Osteocyte (in vitro differentiated cells): ENCODE data around the gene BLMH. TPM values are rescaled to one million over a fixed set of nuclear protein-coding genes. Genes with fewer than 3 reads are reported as not detected.

Source experiments
- DNase-seq: peaks from one replicate; pipeline ENCODE4 v3.0.0; 2021; ENCODE audit warnings: mixed read lengths; ENCODE audit not compliant: unreplicated experiment; ENCODE audit errors: extremely low spot score
- H3K27ac Mint-ChIP-seq: one replicate; pipeline ENCODE4 v1.8.0; 2021; ENCODE audit warnings: mild to moderate bottlenecking, mixed read lengths; ENCODE audit not compliant: unreplicated experiment
- H3K27me3 Mint-ChIP-seq: one replicate; pipeline ENCODE4 v1.8.0; 2021; ENCODE audit warnings: mixed read lengths; ENCODE audit not compliant: unreplicated experiment
- H3K36me3 Mint-ChIP-seq: one replicate; pipeline ENCODE4 v1.8.0; 2021; ENCODE audit warnings: mixed read lengths; ENCODE audit not compliant: unreplicated experiment
- H3K4me1 Mint-ChIP-seq: one replicate; pipeline ENCODE4 v1.8.0; 2021; ENCODE audit warnings: mixed read lengths; ENCODE audit not compliant: unreplicated experiment
- H3K4me3 Mint-ChIP-seq: one replicate; pipeline ENCODE4 v1.8.0; 2021; ENCODE audit warnings: mild to moderate bottlenecking, moderate library complexity, mixed read lengths; ENCODE audit not compliant: unreplicated experiment
- H3K9me3 Mint-ChIP-seq: one replicate; pipeline ENCODE4 v1.8.0; 2021; ENCODE audit warnings: mixed read lengths; ENCODE audit not compliant: unreplicated experiment
- total RNA-seq: library from RNA; stranded (reverse); gene quantifications from 2 replicates; pipeline ENCODE4 v1.2.1, GENCODE V29; 2021
- TF ChIP-seq, protein P1 (sequence below): fragments of 200-600 bp; sonication (generic); IDR thresholded peaks from 2 replicates; pipeline ENCODE4 v1.5.0; 2021; ENCODE audit warnings: antibody characterized with exemption, mild to moderate bottlenecking, moderate library complexity

The BLMH gene
- total RNA-seq, 1 donor from 2014 or later = 67.0 TPM

DNA sequence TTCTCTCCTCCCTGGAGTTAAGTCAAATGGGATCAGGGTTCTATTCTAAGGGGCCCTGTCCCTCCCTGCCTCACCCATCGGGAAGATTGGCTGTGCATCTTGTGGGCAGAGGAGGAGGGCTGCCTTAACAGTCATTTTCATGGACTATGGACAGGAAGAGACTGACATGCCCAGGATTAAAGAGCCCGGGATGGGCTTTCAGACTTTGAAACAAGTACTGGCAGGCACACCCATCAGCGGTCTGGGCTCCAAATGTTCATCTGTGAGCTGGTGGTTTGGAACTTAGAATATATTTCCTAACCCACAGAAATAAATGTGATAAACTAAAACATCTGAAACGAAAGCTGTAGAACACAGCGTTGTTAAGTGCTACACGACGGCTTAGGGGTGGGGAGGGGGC is 62.7 kb downstream of the BLMH start:
- no peak overlapping the region for H3K4me3 Mint-ChIP-seq
- H3K27me3 Mint-ChIP-seq = peaks cover 35% of the 10 kb centered on the region
- TF ChIP-seq, protein P1, sequence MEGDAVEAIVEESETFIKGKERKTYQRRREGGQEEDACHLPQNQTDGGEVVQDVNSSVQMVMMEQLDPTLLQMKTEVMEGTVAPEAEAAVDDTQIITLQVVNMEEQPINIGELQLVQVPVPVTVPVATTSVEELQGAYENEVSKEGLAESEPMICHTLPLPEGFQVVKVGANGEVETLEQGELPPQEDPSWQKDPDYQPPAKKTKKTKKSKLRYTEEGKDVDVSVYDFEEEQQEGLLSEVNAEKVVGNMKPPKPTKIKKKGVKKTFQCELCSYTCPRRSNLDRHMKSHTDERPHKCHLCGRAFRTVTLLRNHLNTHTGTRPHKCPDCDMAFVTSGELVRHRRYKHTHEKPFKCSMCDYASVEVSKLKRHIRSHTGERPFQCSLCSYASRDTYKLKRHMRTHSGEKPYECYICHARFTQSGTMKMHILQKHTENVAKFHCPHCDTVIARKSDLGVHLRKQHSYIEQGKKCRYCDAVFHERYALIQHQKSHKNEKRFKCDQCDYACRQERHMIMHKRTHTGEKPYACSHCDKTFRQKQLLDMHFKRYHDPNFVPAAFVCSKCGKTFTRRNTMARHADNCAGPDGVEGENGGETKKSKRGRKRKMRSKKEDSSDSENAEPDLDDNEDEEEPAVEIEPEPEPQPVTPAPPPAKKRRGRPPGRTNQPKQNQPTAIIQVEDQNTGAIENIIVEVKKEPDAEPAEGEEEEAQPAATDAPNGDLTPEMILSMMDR = no peak
- H3K4me1 Mint-ChIP-seq = peaks cover 43% of the 10 kb centered on the region
- DNase-seq = no peak
- H3K27ac Mint-ChIP-seq = no peak overlapping the region
- H3K9me3 Mint-ChIP-seq = no peaks in the 10 kb centered on the region
- H3K36me3 Mint-ChIP-seq = no peaks in the 10 kb centered on the region

- peaks cover 25% of the 10 kb centered on the region for H3K27me3 Mint-ChIP-seq
Observed at GRCh38 chr17:30228011-30228410, 63.7 kb downstream of the BLMH start.

GRCh38 chr17:30226878-30227277 is 64.9 kb downstream of the BLMH start:
- H3K27ac Mint-ChIP-seq = peak overlapping the region; percentile 85

More at GRCh38 chr17:30228011-30228410, 63.7 kb downstream of the BLMH start:
- Mint-ChIP-seq H3K4me1 (peaks cover 43% of the 10 kb centered on the region), H3K9me3 (no peaks in the 10 kb centered on the region), H3K27ac (peak overlapping the region; percentile 41), H3K36me3 (no peaks in the 10 kb centered on the region), H3K4me3 (no peak overlapping the region)
- TF ChIP-seq, protein P1 = no peak
- DNase-seq = no peak

GRCh38 chr17:30225919-30226553 is 65.7 kb downstream of the BLMH start:
- H3K4me3 Mint-ChIP-seq = no peak overlapping the region
- no peak overlapping the region for H3K27ac Mint-ChIP-seq
- H3K9me3 Mint-ChIP-seq = no peaks in the 10 kb centered on the region
- no peaks in the 10 kb centered on the region for H3K36me3 Mint-ChIP-seq
- TF ChIP-seq, protein P1 = no peak
- peaks cover 43% of the 10 kb centered on the region for H3K4me1 Mint-ChIP-seq
- H3K27me3 Mint-ChIP-seq = peaks cover 17% of the 10 kb centered on the region
- DNase-seq = no peak

More at GRCh38 chr17:30226878-30227277, 64.9 kb downstream of the BLMH start:
- no peaks in the 10 kb centered on the region for H3K9me3 Mint-ChIP-seq
- peaks cover 43% of the 10 kb centered on the region for H3K4me1 Mint-ChIP-seq
- peaks cover 17% of the 10 kb centered on the region for H3K27me3 Mint-ChIP-seq
- peak overlapping the region; percentile 52 for H3K4me3 Mint-ChIP-seq
- DNase-seq = no peak
- no peaks in the 10 kb centered on the region for H3K36me3 Mint-ChIP-seq
- TF ChIP-seq, protein P1 = no peak

GRCh38 chr17:30225112-30225511 is 66.6 kb downstream of the BLMH start:
- H3K4me3 Mint-ChIP-seq = no peak overlapping the region
- DNase-seq = no peak
- H3K4me1 Mint-ChIP-seq = peaks cover 43% of the 10 kb centered on the region
- H3K27ac Mint-ChIP-seq = no peak overlapping the region
- peaks cover 7% of the 10 kb centered on the region for H3K27me3 Mint-ChIP-seq
- no peaks in the 10 kb centered on the region for H3K9me3 Mint-ChIP-seq
- H3K36me3 Mint-ChIP-seq = no peaks in the 10 kb centered on the region
- TF ChIP-seq, protein P1 = no peak
